ENCODE results near the gene AZI2. TPM values are rescaled to one million over a fixed set of nuclear protein-coding genes. Genes with fewer than 3 reads are reported as not detected.

Gene AZI2
- total RNA-seq, 4 donors from 2014 or later: 48.3 to 87.7 (median 59.1) TPM

DNA sequence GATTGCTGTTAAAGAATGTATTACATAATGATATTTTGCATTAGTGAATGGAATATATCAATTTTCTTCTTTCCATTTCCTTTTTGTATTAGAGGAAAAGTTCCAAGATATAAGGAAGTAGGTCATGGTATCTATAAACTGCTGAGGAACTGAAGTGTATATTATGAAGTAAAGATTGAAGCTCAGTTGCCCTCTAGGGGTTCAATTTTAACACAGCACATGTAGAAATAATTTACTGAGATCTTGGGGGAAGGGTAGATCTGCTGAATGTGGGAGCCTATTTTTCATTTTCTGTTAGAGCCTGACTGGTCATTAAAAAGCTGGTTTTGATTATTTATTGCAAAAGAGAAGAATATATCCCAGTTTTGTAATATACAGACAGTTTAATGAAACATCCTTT is 62.0 kb downstream of the AZI2 start:
- Histone ChIP-seq H3K4me3 (no peak overlapping the region), H3K27me3 (no peaks in the 10 kb centered on the region), H3K27ac (no peak overlapping the region), H3K4me1 (peaks cover 0 to 13% (median 0%) of the 10 kb centered on the region in 3 donors), H3K36me3 (peaks cover 0 to 12% of the 10 kb centered on the region in 2 donors), H3K9me3 (no peaks in the 10 kb centered on the region)
- ATAC-seq: no peak
- no peak for TF ChIP-seq POLR2A (IDR thresholded peaks at IDR 0.05)
- TF ChIP-seq EP300 (IDR thresholded peaks at IDR 0.05): no peak
- no peak for TF ChIP-seq POLR2AphosphoS5 (IDR thresholded peaks at IDR 0.05)
- TF ChIP-seq, protein P1, sequence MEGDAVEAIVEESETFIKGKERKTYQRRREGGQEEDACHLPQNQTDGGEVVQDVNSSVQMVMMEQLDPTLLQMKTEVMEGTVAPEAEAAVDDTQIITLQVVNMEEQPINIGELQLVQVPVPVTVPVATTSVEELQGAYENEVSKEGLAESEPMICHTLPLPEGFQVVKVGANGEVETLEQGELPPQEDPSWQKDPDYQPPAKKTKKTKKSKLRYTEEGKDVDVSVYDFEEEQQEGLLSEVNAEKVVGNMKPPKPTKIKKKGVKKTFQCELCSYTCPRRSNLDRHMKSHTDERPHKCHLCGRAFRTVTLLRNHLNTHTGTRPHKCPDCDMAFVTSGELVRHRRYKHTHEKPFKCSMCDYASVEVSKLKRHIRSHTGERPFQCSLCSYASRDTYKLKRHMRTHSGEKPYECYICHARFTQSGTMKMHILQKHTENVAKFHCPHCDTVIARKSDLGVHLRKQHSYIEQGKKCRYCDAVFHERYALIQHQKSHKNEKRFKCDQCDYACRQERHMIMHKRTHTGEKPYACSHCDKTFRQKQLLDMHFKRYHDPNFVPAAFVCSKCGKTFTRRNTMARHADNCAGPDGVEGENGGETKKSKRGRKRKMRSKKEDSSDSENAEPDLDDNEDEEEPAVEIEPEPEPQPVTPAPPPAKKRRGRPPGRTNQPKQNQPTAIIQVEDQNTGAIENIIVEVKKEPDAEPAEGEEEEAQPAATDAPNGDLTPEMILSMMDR (IDR thresholded peaks at IDR 0.05): peak; percentile 25 to 61 (median 48)

DNA sequence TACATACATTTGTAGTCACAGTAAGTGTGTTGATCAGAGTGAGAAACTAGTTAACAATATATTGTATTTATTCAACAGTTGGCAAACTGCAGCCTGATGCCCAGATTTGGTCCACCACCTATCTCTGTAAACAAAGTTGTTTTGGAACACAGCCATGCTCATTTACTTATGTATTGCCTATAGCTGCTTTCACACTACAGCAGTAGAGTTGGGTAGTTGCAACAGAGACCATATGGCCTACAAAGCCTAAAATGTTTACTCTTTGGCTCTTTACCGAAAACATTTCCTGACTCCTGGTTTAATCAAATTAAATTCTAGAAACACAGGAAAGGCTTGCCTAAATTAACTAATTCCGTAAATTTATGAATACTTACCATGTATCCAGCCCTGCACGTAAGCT is 67.8 kb downstream of the AZI2 start:
- 83 to 86% methylated on average over 3 of the region's 3 CpGs for WGBS, 2 donors (ENCODE audit: low coverage in 1 of 2)
- Histone ChIP-seq H3K9me3 (no peaks in the 10 kb centered on the region), H3K4me3 (no peak overlapping the region), H3K27me3 (no peaks in the 10 kb centered on the region), H3K27ac (no peak overlapping the region), H3K4me1 (peaks cover 0 to 39% (median 0%) of the 10 kb centered on the region in 3 donors), H3K36me3 (peaks cover 0 to 4% of the 10 kb centered on the region in 2 donors)
- TF ChIP-seq POLR2A (IDR thresholded peaks at IDR 0.05) (no peak), POLR2AphosphoS5 (IDR thresholded peaks at IDR 0.05) (no peak), EP300 (IDR thresholded peaks at IDR 0.05) (no peak)
- TF ChIP-seq, protein P1 (IDR thresholded peaks at IDR 0.05): no peak
- ATAC-seq: no peak

DNA sequence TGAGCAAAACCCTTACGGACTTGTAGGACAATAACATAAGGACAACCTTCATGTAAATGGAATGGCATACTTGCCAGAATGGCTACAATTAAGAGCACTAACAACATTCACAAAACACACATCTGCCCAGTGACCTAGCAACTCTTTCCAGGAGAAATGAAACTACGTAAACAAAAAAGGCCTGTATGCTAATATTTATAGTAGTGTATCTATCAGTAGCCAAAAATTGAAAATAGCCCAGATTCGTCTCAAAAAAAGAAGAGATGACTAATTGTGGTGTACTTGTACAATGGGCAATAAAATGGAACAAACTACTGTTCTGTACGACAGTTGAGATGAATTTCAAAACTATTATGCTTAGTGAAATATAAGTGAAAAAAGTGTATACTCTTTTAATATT is 68.9 kb downstream of the AZI2 start:
- Histone ChIP-seq H3K4me1 (peaks cover 0 to 39% (median 0%) of the 10 kb centered on the region in 3 donors), H3K27me3 (no peaks in the 10 kb centered on the region), H3K36me3 (peaks cover 0 to 12% of the 10 kb centered on the region in 2 donors), H3K27ac (no peak overlapping the region), H3K4me3 (no peak overlapping the region), H3K9me3 (peaks cover 0 to 2% (median 0%) of the 10 kb centered on the region in 3 donors)
- TF ChIP-seq POLR2AphosphoS5 (IDR thresholded peaks at IDR 0.05): no peak
- TF ChIP-seq, protein P1 (IDR thresholded peaks at IDR 0.05): no peak
- no peak for TF ChIP-seq POLR2A (IDR thresholded peaks at IDR 0.05)
- no peak for TF ChIP-seq EP300 (IDR thresholded peaks at IDR 0.05)
- 21 to 28% methylated on average over 4 of the region's 4 CpGs for WGBS, 2 donors (ENCODE audit: low coverage in 1 of 2)
- no peak for ATAC-seq

DNA sequence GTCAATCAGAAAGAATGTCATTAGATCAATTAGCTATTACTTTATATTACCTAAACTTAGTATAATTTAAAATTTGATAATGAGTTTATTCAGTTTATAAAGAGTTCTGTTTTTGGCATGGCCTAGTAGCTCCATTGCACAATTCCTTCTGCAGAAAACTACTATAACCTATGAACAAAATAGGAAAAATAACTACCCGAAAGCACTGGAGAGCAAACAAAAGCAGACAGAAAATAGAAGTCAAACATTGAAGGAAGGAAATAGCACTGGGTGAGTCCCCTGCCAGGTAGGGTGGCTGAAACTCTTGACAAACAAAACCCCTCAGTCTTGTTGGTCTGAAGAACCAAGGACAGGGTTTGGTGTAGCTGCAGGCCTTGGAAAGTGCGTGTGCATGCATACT is 69.7 kb downstream of the AZI2 start:
- Histone ChIP-seq H3K27ac (no peak overlapping the region), H3K4me1 (peaks cover 0 to 39% (median 0%) of the 10 kb centered on the region in 3 donors), H3K9me3 (peaks cover 0 to 10% (median 0%) of the 10 kb centered on the region in 3 donors), H3K27me3 (no peaks in the 10 kb centered on the region), H3K4me3 (no peak overlapping the region), H3K36me3 (peaks cover 0 to 19% of the 10 kb centered on the region in 2 donors)
- TF ChIP-seq POLR2AphosphoS5 (IDR thresholded peaks at IDR 0.05) (no peak), EP300 (IDR thresholded peaks at IDR 0.05) (no peak), POLR2A (IDR thresholded peaks at IDR 0.05) (no peak)
- TF ChIP-seq, protein P1 (IDR thresholded peaks at IDR 0.05): no peak
- whole genome bisulfite sequencing, 2 donors (ENCODE audit: low coverage in 1 of 2): 81 to 92% methylated on average over 2 of the region's 2 CpGs
- ATAC-seq: no peak

DNA sequence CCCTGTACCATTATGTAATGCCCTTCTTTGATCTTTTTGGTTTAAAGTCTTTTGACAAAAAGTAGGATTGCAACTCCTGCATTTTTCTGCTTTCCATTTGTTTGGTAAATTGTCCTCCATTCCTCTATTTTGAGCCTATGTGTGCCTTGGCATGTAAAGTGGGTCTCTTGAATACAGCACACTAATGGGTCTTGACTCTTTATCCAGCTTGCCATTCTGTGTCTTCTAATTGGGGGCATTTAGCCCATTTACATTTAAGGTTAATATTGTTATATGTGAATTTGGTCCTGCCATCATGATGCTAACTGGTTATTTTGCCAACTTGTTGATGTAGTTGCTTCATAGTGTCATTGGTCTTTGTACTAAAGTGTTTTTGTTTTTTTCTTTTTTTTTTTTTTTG is 74.8 kb downstream of the AZI2 start:
- Histone ChIP-seq H3K9me3 (peaks cover 0 to 33% (median 0%) of the 10 kb centered on the region in 3 donors), H3K27ac (no peak overlapping the region), H3K27me3 (no peaks in the 10 kb centered on the region), H3K4me3 (no peak overlapping the region), H3K36me3 (peaks cover 0 to 65% of the 10 kb centered on the region in 2 donors), H3K4me1 (peaks cover 0 to 3% (median 0%) of the 10 kb centered on the region in 3 donors)
- ATAC-seq: no peak
- TF ChIP-seq POLR2A (IDR thresholded peaks at IDR 0.05) (no peak), POLR2AphosphoS5 (IDR thresholded peaks at IDR 0.05) (no peak), EP300 (IDR thresholded peaks at IDR 0.05) (no peak)

Other genes starting within 250 kb of the AZI2 start
- gene CMC1, start 107.2 kb downstream of the AZI2 start, total RNA-seq: 10 to 100 TPM in 3 of 4 donors, 1 to 10 TPM in 1; 6.5 to 30.5 (median 19.5) TPM
- gene ZCWPW2, start 103 bp downstream of the AZI2 start, total RNA-seq: 1 to 10 TPM in 3 of 4 donors, under 1 TPM in 1; 0.99 to 9.8 (median 1.1) TPM